Activated B cell treated with CpG ODN at 0.5 μM for 24 hours (primary cell): ENCODE results near the gene ADAMTSL3. TPM values are rescaled to one million over a fixed set of nuclear protein-coding genes. Genes with fewer than 3 reads are reported as not detected.

Experiments used
- ATAC-seq: fragments of 200-7000 bp; cut with Tn5 transposase; one replicate; pipeline ENCODE4 v1.10.0; 2021; ENCODE audit warnings: low read depth, mild to moderate bottlenecking, moderate library complexity
- CTCF ChIA-PET: fragments of 350-600 bp; sonication (Branson Sonifier 250); formaldehyde crosslinking; loops from one replicate; lab custom pipeline; 2021; ENCODE audit warnings: antibody characterized with exemption; lab: Charles Lee
- POLR2A ChIA-PET: fragments of 350-600 bp; sonication (Branson Sonifier 250); formaldehyde crosslinking; loops from one replicate; lab custom pipeline; 2021; ENCODE audit warnings: antibody characterized with exemption; lab: Charles Lee
- DNase-seq: peaks from one replicate; pipeline ENCODE4 v3.0.0; 2022
- H3K27ac Mint-ChIP-seq: one replicate; pipeline ENCODE4 v1.8.0; 2020; ENCODE audit warnings: mixed read lengths
- H3K27me3 Mint-ChIP-seq: one replicate; pipeline ENCODE4 v1.8.0; 2021; ENCODE audit warnings: mixed read lengths
- H3K36me3 Mint-ChIP-seq: one replicate; pipeline ENCODE4 v1.8.0; 2021; ENCODE audit warnings: low read depth, mixed read lengths
- H3K4me1 Mint-ChIP-seq: one replicate; pipeline ENCODE4 v1.8.0; 2021; ENCODE audit warnings: mixed read lengths
- H3K4me3 Mint-ChIP-seq: one replicate; pipeline ENCODE4 v1.8.0; 2020; ENCODE audit warnings: mild to moderate bottlenecking, mixed read lengths
- H3K9me3 Mint-ChIP-seq: one replicate; pipeline ENCODE4 v1.8.0; 2020; ENCODE audit warnings: mixed read lengths
- intact Hi-C: fragments of 100-400 bp; cut with micrococcal nuclease; formaldehyde crosslinking; loops from one replicate; pipeline ENCODE4 v1.15.1; 2024
- total RNA-seq: library from RNA; stranded (reverse); gene quantifications from 2 replicates; pipeline ENCODE4 v1.2.3, GENCODE V29; 2022
- TF ChIP-seq, protein P1 (sequence below): fragments of 200-600 bp; IDR thresholded peaks from one replicate; pipeline ENCODE4 v1.8.0; 2022; ENCODE audit warnings: antibody characterized with exemption, mild to moderate bottlenecking

Gene ADAMTSL3
- total RNA-seq, 1 donor from 2014 or later = not detected

- CTCF ChIA-PET = no interaction called here
- no peaks in the 10 kb centered on the region for H3K36me3 Mint-ChIP-seq
- no peak for ATAC-seq
- intact Hi-C loops = no loop called here
- H3K9me3 Mint-ChIP-seq = peaks cover 15% of the 10 kb centered on the region
- H3K27me3 Mint-ChIP-seq = peaks cover 4% of the 10 kb centered on the region
- H3K4me1 Mint-ChIP-seq = no peaks in the 10 kb centered on the region
- no peak overlapping the region for H3K27ac Mint-ChIP-seq
- POLR2A ChIA-PET = no interaction called here
- DNase-seq = no peak
- no peak overlapping the region for H3K4me3 Mint-ChIP-seq
- TF ChIP-seq, protein P1, sequence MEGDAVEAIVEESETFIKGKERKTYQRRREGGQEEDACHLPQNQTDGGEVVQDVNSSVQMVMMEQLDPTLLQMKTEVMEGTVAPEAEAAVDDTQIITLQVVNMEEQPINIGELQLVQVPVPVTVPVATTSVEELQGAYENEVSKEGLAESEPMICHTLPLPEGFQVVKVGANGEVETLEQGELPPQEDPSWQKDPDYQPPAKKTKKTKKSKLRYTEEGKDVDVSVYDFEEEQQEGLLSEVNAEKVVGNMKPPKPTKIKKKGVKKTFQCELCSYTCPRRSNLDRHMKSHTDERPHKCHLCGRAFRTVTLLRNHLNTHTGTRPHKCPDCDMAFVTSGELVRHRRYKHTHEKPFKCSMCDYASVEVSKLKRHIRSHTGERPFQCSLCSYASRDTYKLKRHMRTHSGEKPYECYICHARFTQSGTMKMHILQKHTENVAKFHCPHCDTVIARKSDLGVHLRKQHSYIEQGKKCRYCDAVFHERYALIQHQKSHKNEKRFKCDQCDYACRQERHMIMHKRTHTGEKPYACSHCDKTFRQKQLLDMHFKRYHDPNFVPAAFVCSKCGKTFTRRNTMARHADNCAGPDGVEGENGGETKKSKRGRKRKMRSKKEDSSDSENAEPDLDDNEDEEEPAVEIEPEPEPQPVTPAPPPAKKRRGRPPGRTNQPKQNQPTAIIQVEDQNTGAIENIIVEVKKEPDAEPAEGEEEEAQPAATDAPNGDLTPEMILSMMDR = no peak
Measured at GRCh38 chr15:83682476-83683088, 28.7 kb downstream of the ADAMTSL3 start.

GRCh38 chr15:83685916-83686332 lies 32.0 kb downstream of the ADAMTSL3 start:
- CTCF ChIA-PET = no interaction called here
- no peak for ATAC-seq

DNA sequence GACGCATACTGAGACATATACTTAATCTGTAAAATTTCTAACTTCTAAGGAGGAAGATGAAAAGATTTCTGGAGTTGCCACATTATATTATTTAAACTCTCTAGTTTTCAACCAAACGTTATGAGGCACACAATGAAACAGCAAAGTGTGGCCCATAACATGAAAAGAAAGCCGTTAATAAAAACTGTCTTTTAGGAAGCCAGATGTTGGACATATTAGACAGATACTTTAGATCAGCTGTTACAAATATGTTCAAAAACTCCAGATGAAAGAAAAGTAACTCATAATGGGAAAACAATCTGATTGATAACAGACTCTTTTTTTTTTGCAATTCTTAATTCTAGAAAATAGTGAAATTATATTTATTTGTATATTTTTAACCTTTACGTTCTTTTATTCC lies 34.3 kb downstream of the ADAMTSL3 start:
- ChIA-PET CTCF (no interaction called here), POLR2A (no interaction called here)
- ATAC-seq (no peak), DNase-seq (no peak)
- Mint-ChIP-seq H3K27me3 (peaks cover 4% of the 10 kb centered on the region), H3K9me3 (no peaks in the 10 kb centered on the region), H3K4me3 (no peak overlapping the region), H3K36me3 (no peaks in the 10 kb centered on the region), H3K27ac (no peak overlapping the region), H3K4me1 (no peaks in the 10 kb centered on the region)
- TF ChIP-seq, protein P1 = no peak
- intact Hi-C loops = no loop called here

More at GRCh38 chr15:83685916-83686332, 32.0 kb downstream of the ADAMTSL3 start:
- peaks cover 4% of the 10 kb centered on the region for H3K27me3 Mint-ChIP-seq
- POLR2A ChIA-PET = no interaction called here
- no peaks in the 10 kb centered on the region for H3K4me1 Mint-ChIP-seq
- DNase-seq = no peak
- TF ChIP-seq, protein P1 = no peak
- H3K4me3 Mint-ChIP-seq = no peak overlapping the region
- intact Hi-C loops = no loop called here
- H3K9me3 Mint-ChIP-seq = peaks cover 4% of the 10 kb centered on the region
- no peaks in the 10 kb centered on the region for H3K36me3 Mint-ChIP-seq
- H3K27ac Mint-ChIP-seq = no peak overlapping the region

DNA sequence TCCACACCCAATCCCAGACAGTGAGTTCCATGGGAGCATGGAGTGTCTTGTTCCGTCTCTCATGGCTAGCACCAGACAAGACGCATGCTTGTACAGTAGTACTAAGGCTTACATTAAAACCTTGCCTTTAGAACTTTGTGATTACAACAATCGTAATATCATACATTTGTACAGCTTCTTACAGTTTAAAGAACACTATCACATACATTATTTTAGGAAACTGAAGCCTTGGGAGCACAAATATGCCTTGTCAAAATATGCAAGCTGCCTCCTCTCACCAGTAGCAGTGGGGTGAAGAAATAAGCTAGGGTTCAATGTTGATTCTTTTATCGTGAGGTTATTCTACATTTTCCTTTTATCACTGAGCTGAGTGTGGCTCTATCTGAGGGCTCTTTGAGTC lies 36.8 kb downstream of the ADAMTSL3 start:
- H3K27ac Mint-ChIP-seq = no peak overlapping the region
- DNase-seq (no peak), ATAC-seq (no peak)
- CTCF ChIA-PET = no interaction called here
- H3K9me3 Mint-ChIP-seq = no peaks in the 10 kb centered on the region
- H3K36me3 Mint-ChIP-seq = no peaks in the 10 kb centered on the region
- POLR2A ChIA-PET = no interaction called here
- no peaks in the 10 kb centered on the region for H3K4me1 Mint-ChIP-seq
- TF ChIP-seq, protein P1 = no peak
- H3K27me3 Mint-ChIP-seq = peaks cover 4% of the 10 kb centered on the region
- no peak overlapping the region for H3K4me3 Mint-ChIP-seq
- intact Hi-C loops = no loop called here

GRCh38 chr15:83692746-83693581 lies 39.0 kb downstream of the ADAMTSL3 start:
- POLR2A ChIA-PET = no interaction called here
- intact Hi-C loops = no loop called here
- no peak overlapping the region for H3K27ac Mint-ChIP-seq
- no peaks in the 10 kb centered on the region for H3K9me3 Mint-ChIP-seq
- CTCF ChIA-PET = no interaction called here
- TF ChIP-seq, protein P1 = no peak
- ATAC-seq (no peak), DNase-seq (no peak)
- no peaks in the 10 kb centered on the region for H3K36me3 Mint-ChIP-seq
- no peak overlapping the region for H3K4me3 Mint-ChIP-seq
- H3K4me1 Mint-ChIP-seq = no peaks in the 10 kb centered on the region
- no peaks in the 10 kb centered on the region for H3K27me3 Mint-ChIP-seq
